Activated CD4-positive, alpha-beta T cell treated with anti-CD3 and anti-CD28 coated beads, Interleukin-2, amount 10 ng/mL, durations not matched to agents 7 days and 5 days (primary cell): ENCODE measurements around the gene LRRC2. TPM values are rescaled to one million over a fixed set of nuclear protein-coding genes. Genes with fewer than 3 reads are reported as not detected.
"Not testable (repeated sequence)": the region's sequence is repeated elsewhere in the genome, so short reads cannot be mapped to it uniquely, and the experiment has no call there.

Experiments used
- CTCF ChIA-PET: fragments of 350-600 bp; sonication (Branson Sonifier 250); formaldehyde crosslinking; loops from one replicate; lab custom pipeline; 2021; ENCODE audit warnings: antibody characterized with exemption; lab: Charles Lee
- POLR2A ChIA-PET: fragments of 350-600 bp; sonication (Branson Sonifier 250); formaldehyde crosslinking; loops from one replicate; lab custom pipeline; 2021; ENCODE audit warnings: antibody characterized with exemption; lab: Charles Lee
- DNase-seq: peaks from one replicate; pipeline ENCODE4 v3.0.0-alpha.2; 2020
- H3K27ac Mint-ChIP-seq: one replicate; pipeline ENCODE4 v1.8.0; 2021; ENCODE audit warnings: mild to moderate bottlenecking, moderate library complexity, mixed read lengths
- H3K27me3 Mint-ChIP-seq: one replicate; pipeline ENCODE4 v1.8.0; 2021; ENCODE audit warnings: mixed read lengths
- H3K36me3 Mint-ChIP-seq: one replicate; pipeline ENCODE4 v1.8.0; 2021; ENCODE audit warnings: low read depth, mixed read lengths
- H3K4me1 Mint-ChIP-seq: one replicate; pipeline ENCODE4 v1.8.0; 2021; ENCODE audit warnings: mixed read lengths
- H3K4me3 Mint-ChIP-seq: one replicate; pipeline ENCODE4 v1.8.0; 2021; ENCODE audit warnings: mild to moderate bottlenecking, moderate library complexity, mixed read lengths
- H3K9me3 Mint-ChIP-seq: one replicate; pipeline ENCODE4 v1.8.0; 2021; ENCODE audit warnings: mixed read lengths
- total RNA-seq, 2 experiments: library from RNA; stranded (reverse); gene quantifications; one replicate each; pipeline ENCODE4 v1.2.3, GENCODE V29; 2021

The LRRC2 gene
- total RNA-seq, 2 experiments from 2014 or later = 0.27 to 0.29 TPM

GRCh38 chr3:46536758-46537157 lies 29.3 kb downstream of the LRRC2 start:
- Mint-ChIP-seq H3K4me3 (no peak overlapping the region), H3K27ac (no peak overlapping the region), H3K27me3 (peaks cover 21% of the 10 kb centered on the region), H3K36me3 (peaks cover 21% of the 10 kb centered on the region), H3K4me1 (peaks cover 61% of the 10 kb centered on the region), H3K9me3 (no peaks in the 10 kb centered on the region)
- CTCF ChIA-PET = interaction anchor here (6.5 kb wide), 1 partner anchor 48 kb away, joined by 51 read pairs; no protein-coding TSS in a partner anchor
- POLR2A ChIA-PET = no interaction called here
- DNase-seq = no peak

- no peak for DNase-seq
- CTCF ChIA-PET = no interaction called here
- POLR2A ChIA-PET = no interaction called here
- Mint-ChIP-seq H3K27ac (no peak overlapping the region), H3K36me3 (peaks cover 20% of the 10 kb centered on the region), H3K27me3 (peaks cover 28% of the 10 kb centered on the region), H3K4me3 (no peak overlapping the region), H3K9me3 (no peaks in the 10 kb centered on the region), H3K4me1 (peaks cover 56% of the 10 kb centered on the region)
Observed at GRCh38 chr3:46535746-46536145, 30.4 kb downstream of the LRRC2 start.

GRCh38 chr3:46533091-46533490 lies 33.0 kb downstream of the LRRC2 start:
- Mint-ChIP-seq H3K36me3 (peaks cover 19% of the 10 kb centered on the region), H3K4me3 (no peak overlapping the region), H3K27me3 (peaks cover 28% of the 10 kb centered on the region), H3K9me3 (no peaks in the 10 kb centered on the region), H3K4me1 (peaks cover 30% of the 10 kb centered on the region), H3K27ac (no peak overlapping the region)
- POLR2A ChIA-PET = interaction anchor here (0.6 kb wide), 1 partner anchor 11 kb away, joined by 3 read pairs; no protein-coding TSS in a partner anchor
- DNase-seq = no peak
- CTCF ChIA-PET = no interaction called here

- no peak overlapping the region for H3K27ac Mint-ChIP-seq
- H3K9me3 Mint-ChIP-seq = no peaks in the 10 kb centered on the region
- POLR2A ChIA-PET = no interaction called here
- no peaks in the 10 kb centered on the region for H3K36me3 Mint-ChIP-seq
- CTCF ChIA-PET = interaction anchor here (0.6 to 1.0 kb wide), 3 partner anchors 12 to 51 kb away, joined by 3 to 6 read pairs (median 3); no protein-coding TSS in a partner anchor
- no peaks in the 10 kb centered on the region for H3K4me1 Mint-ChIP-seq
- peaks cover 11% of the 10 kb centered on the region for H3K27me3 Mint-ChIP-seq
- DNase-seq = no peak
- H3K4me3 Mint-ChIP-seq = no peak overlapping the region
Observed at GRCh38 chr3:46527239-46527638, 38.9 kb downstream of the LRRC2 start.

- Mint-ChIP-seq H3K27ac (no peak overlapping the region), H3K27me3 (peaks cover 8% of the 10 kb centered on the region), H3K4me3 (no peak overlapping the region), H3K36me3 (no peaks in the 10 kb centered on the region), H3K4me1 (no peaks in the 10 kb centered on the region), H3K9me3 (no peaks in the 10 kb centered on the region)
- ChIA-PET CTCF (interaction anchor here (0.6 kb wide), 1 partner anchor 41 kb away, joined by 3 read pairs; no protein-coding TSS in a partner anchor), POLR2A (no interaction called here)
- DNase-seq = no peak
Observed at GRCh38 chr3:46524832-46525231, 41.3 kb downstream of the LRRC2 start.

GRCh38 chr3:46524008-46524407 lies 42.1 kb downstream of the LRRC2 start:
- H3K4me3 Mint-ChIP-seq = no peak overlapping the region
- ChIA-PET CTCF (no interaction called here), POLR2A (no interaction called here)
- no peaks in the 10 kb centered on the region for H3K9me3 Mint-ChIP-seq
- peaks cover 8% of the 10 kb centered on the region for H3K27me3 Mint-ChIP-seq
- DNase-seq = no peak
- H3K4me1 Mint-ChIP-seq = no peaks in the 10 kb centered on the region
- H3K36me3 Mint-ChIP-seq = no peaks in the 10 kb centered on the region
- no peak overlapping the region for H3K27ac Mint-ChIP-seq

- H3K4me3 Mint-ChIP-seq = no peak overlapping the region
- H3K9me3 Mint-ChIP-seq = no peaks in the 10 kb centered on the region
- H3K36me3 Mint-ChIP-seq = no peaks in the 10 kb centered on the region
- no peaks in the 10 kb centered on the region for H3K4me1 Mint-ChIP-seq
- DNase-seq = no peak
- peaks cover 8% of the 10 kb centered on the region for H3K27me3 Mint-ChIP-seq
- no peak overlapping the region for H3K27ac Mint-ChIP-seq
- ChIA-PET POLR2A (no interaction called here), CTCF (no interaction called here)
Observed at GRCh38 chr3:46523556-46523955, 42.5 kb downstream of the LRRC2 start.

GRCh38 chr3:46522201-46522600 lies 43.9 kb downstream of the LRRC2 start:
- ChIA-PET CTCF (interaction anchor here (1.0 to 1.7 kb wide), 2 partner anchors 33 to 36 kb away, joined by 3 to 5 read pairs; no protein-coding TSS in a partner anchor), POLR2A (interaction anchor here (0.9 kb wide), 1 partner anchor 11 kb away, joined by 3 read pairs; no protein-coding TSS in a partner anchor)
- not testable (repeated sequence) for H3K27ac Mint-ChIP-seq, H3K36me3 Mint-ChIP-seq, H3K27me3 Mint-ChIP-seq, H3K9me3 Mint-ChIP-seq, H3K4me3 Mint-ChIP-seq, H3K4me1 Mint-ChIP-seq, DNase-seq

GRCh38 chr3:46521096-46521495 lies 45.0 kb downstream of the LRRC2 start:
- H3K4me1 Mint-ChIP-seq = peaks cover 4% of the 10 kb centered on the region
- H3K36me3 Mint-ChIP-seq = no peaks in the 10 kb centered on the region
- ChIA-PET CTCF (no interaction called here), POLR2A (no interaction called here)
- no peak for DNase-seq
- H3K9me3 Mint-ChIP-seq = no peaks in the 10 kb centered on the region
- H3K27ac Mint-ChIP-seq = no peak overlapping the region
- H3K4me3 Mint-ChIP-seq = no peak overlapping the region
- peaks cover 8% of the 10 kb centered on the region for H3K27me3 Mint-ChIP-seq

- ChIA-PET CTCF (no interaction called here), POLR2A (no interaction called here)
- no peak for DNase-seq
- H3K4me1 Mint-ChIP-seq = peaks cover 4% of the 10 kb centered on the region
- H3K4me3 Mint-ChIP-seq = no peak overlapping the region
- H3K27ac Mint-ChIP-seq = no peak overlapping the region
- H3K9me3 Mint-ChIP-seq = no peaks in the 10 kb centered on the region
- no peaks in the 10 kb centered on the region for H3K36me3 Mint-ChIP-seq
- H3K27me3 Mint-ChIP-seq = peaks cover 8% of the 10 kb centered on the region
Observed at GRCh38 chr3:46520531-46520930, 45.6 kb downstream of the LRRC2 start.

- no peak for DNase-seq
- H3K4me1 Mint-ChIP-seq = peaks cover 4% of the 10 kb centered on the region
- no peaks in the 10 kb centered on the region for H3K9me3 Mint-ChIP-seq
- ChIA-PET POLR2A (no interaction called here), CTCF (no interaction called here)
- H3K36me3 Mint-ChIP-seq = no peaks in the 10 kb centered on the region
- H3K4me3 Mint-ChIP-seq = no peak overlapping the region
- peaks cover 8% of the 10 kb centered on the region for H3K27me3 Mint-ChIP-seq
- H3K27ac Mint-ChIP-seq = no peak overlapping the region
Observed at GRCh38 chr3:46519952-46520351, 46.1 kb downstream of the LRRC2 start.

- Mint-ChIP-seq H3K27me3 (peaks cover 4% of the 10 kb centered on the region), H3K27ac (no peak overlapping the region), H3K4me1 (peaks cover 4% of the 10 kb centered on the region), H3K9me3 (no peaks in the 10 kb centered on the region), H3K36me3 (no peaks in the 10 kb centered on the region), H3K4me3 (no peak overlapping the region)
- ChIA-PET CTCF (interaction anchor here (1.0 to 2.1 kb wide), 4 partner anchors 8 to 29 kb away, joined by 3 to 7 read pairs (median 4); no protein-coding TSS in a partner anchor), POLR2A (no interaction called here)
- DNase-seq = no peak
Observed at GRCh38 chr3:46517784-46518181, 48.3 kb downstream of the LRRC2 start.

GRCh38 chr3:46517016-46517783 lies 48.9 kb downstream of the LRRC2 start:
- no peaks in the 10 kb centered on the region for H3K36me3 Mint-ChIP-seq
- H3K27me3 Mint-ChIP-seq = peaks cover 7% of the 10 kb centered on the region
- peaks cover 4% of the 10 kb centered on the region for H3K4me1 Mint-ChIP-seq
- H3K9me3 Mint-ChIP-seq = no peaks in the 10 kb centered on the region
- ChIA-PET POLR2A (no interaction called here), CTCF (interaction anchor here (0.6 to 2.1 kb wide), 5 partner anchors 9 to 1424 kb away, joined by 3 to 7 read pairs (median 3); no protein-coding TSS in a partner anchor)
- H3K4me3 Mint-ChIP-seq = no peak overlapping the region
- DNase-seq = no peak
- no peak overlapping the region for H3K27ac Mint-ChIP-seq
